A549 (cell line): ENCODE data around the gene PFDN6. TPM values are rescaled to one million over a fixed set of nuclear protein-coding genes. Genes with fewer than 3 reads are reported as not detected.

Source experiments
- ATAC-seq, 2 experiments: fragments of 200-7000 bp in 1 of 2; fragments of >200 bp in 1 of 2; cut with Nextera tagmentation in 1 of 2; cut with Tn5 transposase in 1 of 2; 3 replicates each; pipeline versions ENCODE4 v1.8.0 to v1.9.1; 2018 to 2020; ENCODE audit warnings: mild to moderate bottlenecking in 1 of 2, moderate library complexity in 1 of 2
- CTCF ChIA-PET: fragments of 300-600 bp; sonication (Branson Sonifier 250); formaldehyde crosslinking; extraction: SDS; loops from one replicate; lab custom pipeline; 2021; ENCODE audit warnings: antibody characterized with exemption, inconsistent platforms; lab: Yijun Ruan, JAX
- POLR2A ChIA-PET: fragments of 350-600 bp; formaldehyde crosslinking; extraction: SDS; loops from one replicate; lab custom pipeline; 2021; ENCODE audit warnings: antibody characterized with exemption, inconsistent platforms; lab: Yijun Ruan, JAX
- DNase-seq, 2 experiments: peaks; one replicate each; pipeline versions ENCODE4 v3.0.0 to v3.0.0-alpha.2; 2011 to 2016; ENCODE audit warnings: low read depth in 1 of 2, low spot score in 1 of 2
- FAIRE-seq: peaks from 2 replicates; lab custom pipeline; 2011; peaks lifted over from hg19 to GRCh38; lab: Jason Lieb, UNC
- H3K27ac ChIP-seq, 2 experiments: fragments of >200 bp; sonication (Bioruptor Twin); formaldehyde crosslinking; 3 replicates each; pipeline ENCODE4 v1.5.1; 2016 to 2017
- H3K4me1 ChIP-seq: fragments of >200 bp; sonication (Bioruptor Twin); formaldehyde crosslinking; 3 replicates; pipeline ENCODE4 v1.6.1; 2016
- H3K4me2 ChIP-seq: fragments of >200 bp; sonication (Bioruptor Twin); formaldehyde crosslinking; 3 replicates; pipeline ENCODE4 v1.6.1; 2016
- H3K4me3 ChIP-seq: fragments of >200 bp; sonication (Bioruptor Twin); formaldehyde crosslinking; 3 replicates; pipeline ENCODE4 v1.5.1; 2016
- H3K9me3 ChIP-seq: fragments of >200 bp; sonication (Bioruptor Twin); formaldehyde crosslinking; 3 replicates; pipeline ENCODE4 v1.6.1; 2016
- CBX2 ChIP-seq: fragments of 200-600 bp; sonication (generic); IDR thresholded peaks from 2 replicates; pipeline ENCODE4 v1.6.1; 2016; ENCODE audit warnings: low read depth, mild to moderate bottlenecking, borderline replicate concordance
- CEBPB ChIP-seq, 2 experiments: fragments of >200 bp in 1 of 2; sonication (Bioruptor Twin) in 1 of 2; formaldehyde crosslinking in 1 of 2; IDR thresholded peaks; 2 replicates each; pipeline ENCODE4 v1.6.1; 2012 to 2016
- CHD2 ChIP-seq: fragments of 150-350 bp; IDR thresholded peaks from 2 replicates; pipeline ENCODE4 v1.6.1; 2014; ENCODE audit warnings: low read length; ENCODE audit not compliant: partially characterized antibody
- EHF ChIP-seq: fragments of 250-450 bp; sonication (Bioruptor Pico); IDR thresholded peaks from 2 replicates; pipeline ENCODE4 v1.5.0; 2020; ENCODE audit warnings: mild to moderate bottlenecking
- FOSB ChIP-seq: fragments of 250-450 bp; sonication (Bioruptor Pico); IDR thresholded peaks from 2 replicates; pipeline ENCODE4 v1.5.0; 2020; ENCODE audit warnings: mild to moderate bottlenecking, moderate library complexity
- HDAC2 ChIP-seq: fragments of 200-600 bp; sonication (generic); IDR thresholded peaks from 2 replicates; pipeline ENCODE4 v1.6.1; 2016
- JUNB ChIP-seq: fragments of >200 bp; sonication (Bioruptor Twin); formaldehyde crosslinking; IDR thresholded peaks from 2 replicates; pipeline ENCODE4 v1.6.1; 2016
- POLR2AphosphoS2 ChIP-seq: conservative IDR thresholded peaks from 2 replicates; pipeline ENCODE4 v1.6.1; 2012; ENCODE audit warnings: low read length, improper control_type of control experiment, inconsistent platforms
- RAD21 ChIP-seq, 2 experiments: fragments of >200 bp in 1 of 2; sonication (Bioruptor Twin) in 1 of 2; formaldehyde crosslinking in 1 of 2; IDR thresholded peaks in 1 of 2; conservative IDR thresholded peaks in 1 of 2; 2 replicates in 1 of 2; 3 replicates in 1 of 2; pipeline ENCODE4 v1.6.1; 2012 to 2018; ENCODE audit warnings: inconsistent platforms in 1 of 2
- RCOR1 ChIP-seq: fragments of 150-350 bp; IDR thresholded peaks from 2 replicates; pipeline ENCODE4 v1.6.1; 2014; ENCODE audit warnings: antibody characterized with exemption, low read length, low read depth
- RFX5 ChIP-seq: fragments of 450-650 bp; IDR thresholded peaks from 2 replicates; pipeline ENCODE4 v1.7.1; 2014; ENCODE audit warnings: antibody characterized with exemption, mild to moderate bottlenecking, moderate library complexity
- TP53 ChIP-seq: fragments of 250-450 bp; sonication (Bioruptor Pico); IDR thresholded peaks from 2 replicates; pipeline ENCODE4 v1.5.0; 2021; ENCODE audit warnings: mild to moderate bottlenecking, moderate library complexity
- ZC3H11A ChIP-seq: fragments of 450-650 bp; IDR thresholded peaks from 2 replicates; pipeline ENCODE4 v1.6.1; 2014; ENCODE audit warnings: antibody characterized with exemption, mild to moderate bottlenecking
- ZNF302 ChIP-seq: fragments of 250-450 bp; sonication (Bioruptor Pico); IDR thresholded peaks from 2 replicates; pipeline ENCODE4 v1.9.0; 2021; ENCODE audit warnings: inconsistent platforms, mild to moderate bottlenecking, moderate library complexity
- WGBS: methylation state at CpG from one replicate; pipeline ENCODE4 v1.1.6; 2017; ENCODE audit errors: missing lambda C conversion rate; 5-methylcytosine and 5-hydroxymethylcytosine counted together
- polyA plus RNA-seq, 4 experiments: library from polyadenylated mRNA; depleted of rRNA in 3 of 4; stranded (reverse); fragments of >200 nt; fragmentation: RNase III in 1 of 4; extraction: RNeasy Plus Mini Kit Qiagen cat#74134 plus additional on column Dnase treatment in 1 of 4; gene quantifications; 2 replicates in 3 of 4; 3 replicates in 1 of 4; pipeline ENCODE4 v1.2.3, GENCODE V29; 2011 to 2017
- TF ChIP-seq, protein P1 (sequence below): IDR thresholded peaks from 2 replicates; pipeline ENCODE4 v1.6.1; 2012
- TF ChIP-seq, protein P2 (sequence below): fragments of 250-450 bp; sonication (Bioruptor Pico); IDR thresholded peaks from 2 replicates; pipeline ENCODE4 v1.5.0; 2020; ENCODE audit warnings: low read depth, mild to moderate bottlenecking, moderate library complexity
- TF ChIP-seq, protein P3 (sequence below): fragments of 450-650 bp; IDR thresholded peaks from 2 replicates; pipeline ENCODE4 v1.6.1; 2014; ENCODE audit warnings: antibody characterized with exemption
- TF ChIP-seq, protein P4 (sequence below): fragments of 150-350 bp; IDR thresholded peaks from 2 replicates; pipeline ENCODE4 v1.6.1; 2014; ENCODE audit warnings: low read depth, mild to moderate bottlenecking, low read length
- TF ChIP-seq, protein P5 (sequence below): IDR thresholded peaks from 2 replicates; pipeline ENCODE4 v1.6.1; 2012
- TF ChIP-seq, protein P6 (sequence below): fragments of 250-450 bp; sonication (Bioruptor Pico); IDR thresholded peaks from 2 replicates; pipeline ENCODE4 v1.5.0; 2021; ENCODE audit warnings: mild to moderate bottlenecking, moderate library complexity, borderline replicate concordance
- TF ChIP-seq, protein P7 (sequence below): fragments of >200 bp; sonication (Bioruptor Twin); formaldehyde crosslinking; IDR thresholded peaks from 2 replicates; pipeline ENCODE4 v1.6.1; 2016

PFDN6 gene
- polyA plus RNA-seq, 2 of the 4 experiments (the other 2 are of a cell fraction) = 84.6 to 120 TPM

DNA sequence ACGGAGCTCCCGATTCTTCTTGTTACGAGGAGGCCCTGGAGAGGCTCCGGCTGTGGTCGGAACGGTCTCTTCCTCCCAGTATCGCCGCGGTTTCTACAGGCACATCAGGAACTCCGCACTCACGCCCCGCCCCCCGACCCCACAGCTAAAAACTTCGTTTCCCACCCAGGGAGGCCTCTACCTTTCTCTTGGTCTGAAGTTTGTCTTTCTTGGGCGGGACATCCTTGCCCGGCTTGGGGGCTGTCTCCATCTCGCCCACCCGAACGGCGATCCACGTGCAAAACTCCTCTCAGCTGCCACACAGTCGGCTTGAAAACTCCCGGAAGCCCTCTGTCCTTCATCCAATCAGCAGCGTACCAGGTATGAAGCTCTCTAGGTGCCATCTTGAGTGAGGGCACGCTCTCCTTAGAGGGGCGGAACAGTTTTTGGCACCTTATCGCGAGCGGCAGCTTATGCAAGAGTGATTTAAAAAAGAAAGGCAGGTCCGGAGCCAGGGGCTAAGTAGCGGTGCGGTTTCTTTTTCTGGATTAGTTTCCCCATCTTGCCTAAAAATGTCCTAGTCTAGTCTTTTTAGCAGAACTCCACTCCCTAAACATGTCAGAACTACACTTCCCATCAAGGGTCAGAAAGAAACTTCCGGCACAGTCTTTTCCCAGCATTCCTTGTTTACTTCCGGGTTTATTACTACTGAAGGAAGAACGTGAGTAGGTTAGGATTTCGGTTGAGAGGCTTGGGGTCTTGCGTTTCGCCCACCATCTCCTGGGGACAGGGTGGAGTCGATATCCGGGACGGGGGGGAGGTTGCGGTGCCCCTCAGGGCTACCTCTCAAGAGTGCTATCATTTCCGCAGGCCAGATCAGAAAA lies at the start of gene PFDN6, which contains the start of gene WDR46 (continued):
- TF ChIP-seq JUNB (no peak), RCOR1 (no peak), CEBPB (IDR thresholded peaks at IDR 0.05) (no peak), CBX2 (no peak), CHD2 (peak; percentile 62)
- TF ChIP-seq, protein P1, sequence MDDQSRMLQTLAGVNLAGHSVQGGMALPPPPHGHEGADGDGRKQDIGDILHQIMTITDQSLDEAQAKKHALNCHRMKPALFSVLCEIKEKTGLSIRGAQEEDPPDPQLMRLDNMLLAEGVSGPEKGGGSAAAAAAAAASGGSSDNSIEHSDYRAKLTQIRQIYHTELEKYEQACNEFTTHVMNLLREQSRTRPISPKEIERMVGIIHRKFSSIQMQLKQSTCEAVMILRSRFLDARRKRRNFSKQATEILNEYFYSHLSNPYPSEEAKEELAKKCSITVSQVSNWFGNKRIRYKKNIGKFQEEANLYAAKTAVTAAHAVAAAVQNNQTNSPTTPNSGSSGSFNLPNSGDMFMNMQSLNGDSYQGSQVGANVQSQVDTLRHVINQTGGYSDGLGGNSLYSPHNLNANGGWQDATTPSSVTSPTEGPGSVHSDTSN = no peak
- TF ChIP-seq, protein P2, sequence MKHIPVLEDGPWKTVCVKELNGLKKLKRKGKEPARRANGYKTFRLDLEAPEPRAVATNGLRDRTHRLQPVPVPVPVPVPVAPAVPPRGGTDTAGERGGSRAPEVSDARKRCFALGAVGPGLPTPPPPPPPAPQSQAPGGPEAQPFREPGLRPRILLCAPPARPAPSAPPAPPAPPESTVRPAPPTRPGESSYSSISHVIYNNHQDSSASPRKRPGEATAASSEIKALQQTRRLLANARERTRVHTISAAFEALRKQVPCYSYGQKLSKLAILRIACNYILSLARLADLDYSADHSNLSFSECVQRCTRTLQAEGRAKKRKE (CRISPR knock-in tag) = no peak
- TF ChIP-seq, protein P3, sequence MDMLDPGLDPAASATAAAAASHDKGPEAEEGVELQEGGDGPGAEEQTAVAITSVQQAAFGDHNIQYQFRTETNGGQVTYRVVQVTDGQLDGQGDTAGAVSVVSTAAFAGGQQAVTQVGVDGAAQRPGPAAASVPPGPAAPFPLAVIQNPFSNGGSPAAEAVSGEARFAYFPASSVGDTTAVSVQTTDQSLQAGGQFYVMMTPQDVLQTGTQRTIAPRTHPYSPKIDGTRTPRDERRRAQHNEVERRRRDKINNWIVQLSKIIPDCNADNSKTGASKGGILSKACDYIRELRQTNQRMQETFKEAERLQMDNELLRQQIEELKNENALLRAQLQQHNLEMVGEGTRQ = no peak
- TF ChIP-seq, protein P4, sequence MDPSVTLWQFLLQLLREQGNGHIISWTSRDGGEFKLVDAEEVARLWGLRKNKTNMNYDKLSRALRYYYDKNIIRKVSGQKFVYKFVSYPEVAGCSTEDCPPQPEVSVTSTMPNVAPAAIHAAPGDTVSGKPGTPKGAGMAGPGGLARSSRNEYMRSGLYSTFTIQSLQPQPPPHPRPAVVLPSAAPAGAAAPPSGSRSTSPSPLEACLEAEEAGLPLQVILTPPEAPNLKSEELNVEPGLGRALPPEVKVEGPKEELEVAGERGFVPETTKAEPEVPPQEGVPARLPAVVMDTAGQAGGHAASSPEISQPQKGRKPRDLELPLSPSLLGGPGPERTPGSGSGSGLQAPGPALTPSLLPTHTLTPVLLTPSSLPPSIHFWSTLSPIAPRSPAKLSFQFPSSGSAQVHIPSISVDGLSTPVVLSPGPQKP = no peak
- TF ChIP-seq, all 56 proteins: peak for 6

DNA sequence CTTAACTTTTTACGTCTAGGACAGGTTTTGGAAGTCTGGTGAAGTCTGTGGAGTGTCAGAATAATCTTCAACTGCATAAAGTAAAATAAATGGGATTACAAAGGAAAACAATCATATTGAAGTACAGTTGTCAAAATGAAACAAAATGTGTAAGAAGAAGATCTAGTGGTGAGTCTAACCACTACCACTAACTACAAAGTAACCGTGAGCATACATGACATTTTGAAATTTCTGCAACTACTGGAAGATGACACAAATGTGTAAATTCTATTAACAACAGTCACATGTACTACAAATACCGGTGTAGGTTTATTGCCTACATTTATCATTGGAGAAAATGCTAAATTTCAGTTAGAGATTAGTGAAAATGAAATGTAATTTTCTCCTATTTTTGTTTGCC lies 47.4 kb upstream of the PFDN6 start:
- POLR2A ChIA-PET = no interaction called here
- CTCF ChIA-PET = no interaction called here
- no peak for FAIRE-seq
- H3K4me2 ChIP-seq = no peak overlapping the region
- no peak for DNase-seq
- no peak for TF ChIP-seq RAD21 (conservative IDR thresholded peaks at IDR 0.05 in 1 of 2, IDR thresholded peaks at IDR 0.05 in 1 of 2)
- TF ChIP-seq, protein P5, sequence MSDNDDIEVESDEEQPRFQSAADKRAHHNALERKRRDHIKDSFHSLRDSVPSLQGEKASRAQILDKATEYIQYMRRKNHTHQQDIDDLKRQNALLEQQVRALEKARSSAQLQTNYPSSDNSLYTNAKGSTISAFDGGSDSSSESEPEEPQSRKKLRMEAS = no peak
- no peak for TF ChIP-seq TP53
- no peak for TF ChIP-seq FOSB
- no peak for TF ChIP-seq ZNF302
- TF ChIP-seq, protein P6, sequence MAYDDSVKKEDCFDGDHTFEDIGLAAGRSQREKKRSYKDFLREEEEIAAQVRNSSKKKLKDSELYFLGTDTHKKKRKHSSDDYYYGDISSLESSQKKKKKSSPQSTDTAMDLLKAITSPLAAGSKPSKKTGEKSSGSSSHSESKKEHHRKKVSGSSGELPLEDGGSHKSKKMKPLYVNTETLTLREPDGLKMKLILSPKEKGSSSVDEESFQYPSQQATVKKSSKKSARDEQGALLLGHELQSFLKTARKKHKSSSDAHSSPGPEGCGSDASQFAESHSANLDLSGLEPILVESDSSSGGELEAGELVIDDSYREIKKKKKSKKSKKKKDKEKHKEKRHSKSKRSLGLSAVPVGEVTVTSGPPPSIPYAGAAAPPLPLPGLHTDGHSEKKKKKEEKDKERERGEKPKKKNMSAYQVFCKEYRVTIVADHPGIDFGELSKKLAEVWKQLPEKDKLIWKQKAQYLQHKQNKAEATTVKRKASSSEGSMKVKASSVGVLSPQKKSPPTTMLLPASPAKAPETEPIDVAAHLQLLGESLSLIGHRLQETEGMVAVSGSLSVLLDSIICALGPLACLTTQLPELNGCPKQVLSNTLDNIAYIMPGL (CRISPR knock-in tag) = no peak
- TF ChIP-seq POLR2AphosphoS2 = no peak
- no peak for TF ChIP-seq HDAC2
- ATAC-seq = no peak
- no peak overlapping the region for H3K27ac ChIP-seq
- H3K4me3 ChIP-seq = no peak overlapping the region
- H3K9me3 ChIP-seq = no peaks in the 10 kb centered on the region
- WGBS = 19% methylated on average over 3 of the region's 3 CpGs
- H3K4me1 ChIP-seq = no peaks in the 10 kb centered on the region

DNA sequence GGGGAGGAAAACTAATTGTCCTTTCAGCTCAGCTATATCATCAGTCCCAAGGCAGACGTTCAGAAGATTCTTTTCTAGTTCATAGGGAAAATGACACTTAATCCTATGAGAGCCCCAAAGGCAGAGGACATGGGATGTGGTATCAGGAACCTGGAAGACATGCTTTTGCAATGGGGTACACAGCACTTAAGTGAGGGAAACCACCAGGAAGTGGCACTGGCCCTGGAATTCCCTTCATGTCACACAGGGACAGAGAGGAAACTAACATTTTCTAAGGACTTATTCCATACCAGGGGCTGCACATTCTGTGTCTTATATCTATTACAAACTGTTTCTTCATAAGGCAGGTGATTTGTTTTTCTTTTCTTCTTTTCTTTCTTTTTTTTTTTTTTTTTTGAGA lies 45.9 kb upstream of the PFDN6 start:
- Histone ChIP-seq H3K27ac (no peak overlapping the region), H3K4me2 (no peak overlapping the region), H3K4me1 (no peaks in the 10 kb centered on the region), H3K4me3 (no peak overlapping the region), H3K9me3 (no peaks in the 10 kb centered on the region)
- DNase-seq (no peak), FAIRE-seq (no peak), ATAC-seq (no peak)
- ChIA-PET POLR2A (no interaction called here), CTCF (no interaction called here)
- TF ChIP-seq EHF (no peak), RFX5 (no peak), ZC3H11A (no peak)
- TF ChIP-seq, protein P7, sequence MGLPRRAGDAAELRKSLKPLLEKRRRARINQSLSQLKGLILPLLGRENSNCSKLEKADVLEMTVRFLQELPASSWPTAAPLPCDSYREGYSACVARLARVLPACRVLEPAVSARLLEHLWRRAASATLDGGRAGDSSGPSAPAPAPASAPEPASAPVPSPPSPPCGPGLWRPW = no peak
- 18% methylated on average over 1 of the region's 1 CpG for WGBS
